A172 (cell line): ENCODE measurements around the gene PPCDC. TPM values are rescaled to one million over a fixed set of nuclear protein-coding genes. Genes with fewer than 3 reads are reported as not detected.

ENCODE experiments used
- DNase-seq: peaks from one replicate; pipeline ENCODE4 v3.0.0-alpha.2; 2015; ENCODE audit warnings: low spot score
- total RNA-seq: library from RNA; depleted of rRNA; stranded (reverse); fragments of >200 nt; shearing (Covaris generic); gene quantifications from 2 replicates; pipeline ENCODE4 v1.2.3, GENCODE V29; 2014

Gene PPCDC
- total RNA-seq, 1 experiment from 2014 or later: 16.1 TPM

DNA sequence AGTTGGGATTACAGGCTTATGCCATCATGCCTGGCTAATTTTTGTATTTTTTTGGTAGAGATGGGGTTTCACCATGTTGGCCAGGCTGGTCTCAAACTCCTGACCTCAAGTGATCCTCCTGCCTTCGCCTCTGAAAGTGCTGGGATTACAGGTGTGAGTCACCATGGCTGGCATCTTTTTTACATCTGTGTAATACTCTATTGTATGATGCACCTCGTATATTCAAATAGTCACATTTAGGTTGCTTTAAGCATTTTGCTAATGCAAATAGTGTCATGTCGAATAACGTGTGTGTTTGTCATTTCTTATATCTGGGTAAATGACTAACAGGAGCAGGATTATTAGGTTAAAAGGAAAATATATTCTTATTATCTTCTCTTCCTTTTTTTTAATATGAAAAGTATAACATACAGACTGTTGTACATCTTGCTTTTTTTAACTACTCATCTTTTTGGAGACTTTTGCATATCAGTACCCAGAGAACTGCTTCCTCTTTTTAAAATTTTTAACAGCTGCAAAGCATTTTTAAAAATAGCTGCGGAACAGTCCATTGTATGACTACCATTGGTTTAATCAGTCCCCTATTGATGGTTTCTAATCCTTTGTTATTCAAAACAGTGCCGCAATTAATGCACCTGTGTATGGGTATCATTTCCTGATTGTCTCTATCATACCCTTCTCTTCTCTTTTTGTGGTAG is 14.6 kb upstream of the PPCDC start:
- DNase-seq: no peak

DNA sequence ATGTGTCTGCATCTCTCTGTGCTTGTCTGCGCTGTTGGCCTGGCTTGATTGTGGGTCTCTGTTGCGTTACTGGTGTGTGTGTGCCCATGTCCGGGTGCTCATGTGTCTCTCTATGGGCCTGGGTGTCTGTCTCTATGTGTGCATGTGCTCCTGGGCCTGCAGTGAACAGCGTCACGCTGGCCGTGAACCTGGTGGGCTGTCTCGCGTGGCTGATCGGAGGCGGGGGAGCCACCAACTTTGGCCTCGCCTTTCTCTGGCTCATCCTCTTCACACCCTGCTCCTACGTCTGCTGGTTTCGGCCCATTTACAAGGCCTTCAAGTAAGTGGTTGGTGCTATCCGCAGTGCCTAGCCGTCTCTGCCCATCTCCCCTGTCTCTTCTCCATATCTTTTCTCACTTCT is 7.0 kb upstream of the PPCDC start:
- no peak for DNase-seq

DNA sequence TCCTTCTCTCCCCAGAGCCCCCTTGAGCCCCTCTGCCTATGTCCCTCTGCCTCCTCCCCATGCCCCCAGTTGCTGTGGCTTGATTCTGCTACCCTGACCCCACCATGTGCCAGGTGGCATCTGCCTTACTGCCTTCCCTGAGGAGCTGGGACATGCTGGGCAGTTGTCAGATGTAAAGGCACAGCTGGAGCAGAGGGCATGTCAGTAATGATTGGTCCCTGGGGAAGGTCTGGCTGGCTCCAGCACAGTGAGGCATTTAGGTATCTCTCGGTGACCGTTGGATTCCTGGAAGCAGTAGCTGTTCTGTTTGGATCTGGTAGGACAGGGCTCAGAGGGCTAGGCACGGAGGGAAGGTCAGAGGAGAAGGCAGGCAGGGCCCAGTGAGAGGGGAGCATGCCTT is 3.5 kb upstream of the PPCDC start:
- no peak for DNase-seq

DNA sequence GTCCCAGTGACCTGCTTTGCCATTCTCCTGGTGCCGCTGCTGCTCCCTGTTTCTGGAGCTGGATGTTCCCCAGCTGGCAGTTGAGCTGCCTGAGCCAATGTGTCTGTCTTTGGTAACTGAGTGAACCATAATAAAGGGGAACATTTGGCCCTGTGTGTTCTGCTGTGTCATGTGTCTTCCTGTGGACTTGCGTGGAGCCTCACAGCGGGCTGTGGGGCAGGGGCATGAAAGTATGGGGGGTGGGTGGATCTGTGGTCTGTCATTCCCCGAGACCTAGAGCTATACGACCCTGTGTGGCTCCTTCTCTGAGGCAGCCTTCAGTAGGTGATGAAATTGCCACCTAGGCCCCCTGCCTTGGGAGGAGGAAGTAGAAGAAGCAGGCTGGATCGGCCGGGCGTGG is 2.0 kb upstream of the PPCDC start:
- DNase-seq: no peak

DNA sequence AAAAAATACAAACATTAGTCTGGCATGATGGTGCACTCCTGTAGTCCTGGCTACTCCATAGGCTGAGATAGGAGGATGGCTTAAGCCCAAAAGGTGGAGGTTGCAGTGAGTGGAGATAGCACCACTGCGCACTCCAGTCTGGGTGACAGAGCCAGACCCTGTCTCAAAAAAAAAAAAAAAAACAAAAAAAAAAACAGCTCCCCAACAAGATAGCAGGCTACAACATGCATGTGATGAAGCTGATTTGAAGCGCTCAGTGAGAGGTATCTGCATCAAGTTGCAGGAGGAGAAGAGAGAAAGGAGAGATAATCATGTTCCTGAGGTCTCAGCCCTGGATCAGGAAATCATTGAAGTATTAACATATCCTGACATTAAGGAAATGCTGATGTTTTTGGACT is 608 bp upstream of the PPCDC start:
- no peak for DNase-seq

DNA sequence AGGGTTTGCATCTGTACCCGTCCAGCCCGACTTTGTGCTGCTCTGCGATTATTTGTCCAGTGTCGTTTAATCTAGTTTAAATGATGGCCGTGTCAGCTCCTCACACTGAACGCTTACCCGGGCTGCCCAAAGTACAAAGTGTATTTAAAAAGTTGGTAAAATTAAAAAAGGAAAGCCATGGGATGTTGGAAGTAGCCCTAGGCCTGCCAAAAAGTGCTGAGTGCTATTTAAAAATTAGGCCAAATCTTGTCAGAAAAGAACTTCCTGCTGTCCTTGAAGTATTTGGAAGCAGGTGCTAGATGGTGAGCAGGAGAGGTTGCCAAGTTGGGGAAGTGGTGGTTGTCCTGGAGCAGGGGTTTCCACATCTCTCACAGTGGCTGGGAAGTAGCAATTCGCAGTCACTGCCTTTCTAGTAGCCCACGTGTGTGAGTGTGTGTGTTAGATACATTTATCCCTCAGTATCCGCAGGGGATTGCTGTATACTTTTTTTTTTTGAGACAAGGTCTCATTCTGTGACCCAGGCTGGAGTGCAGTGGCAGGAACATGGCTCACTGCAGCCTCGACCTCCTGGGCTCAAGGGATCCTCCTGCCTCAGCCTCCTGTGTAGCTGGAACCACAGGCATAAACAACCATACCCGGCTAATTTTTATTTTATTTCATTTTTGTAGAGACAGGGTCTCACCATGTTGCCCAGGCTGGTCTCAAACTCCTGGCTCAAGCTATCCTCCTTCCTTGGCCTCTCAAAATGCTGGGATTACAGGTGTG is 664 bp downstream of the PPCDC start:
- peak; percentile 50 for DNase-seq

DNA sequence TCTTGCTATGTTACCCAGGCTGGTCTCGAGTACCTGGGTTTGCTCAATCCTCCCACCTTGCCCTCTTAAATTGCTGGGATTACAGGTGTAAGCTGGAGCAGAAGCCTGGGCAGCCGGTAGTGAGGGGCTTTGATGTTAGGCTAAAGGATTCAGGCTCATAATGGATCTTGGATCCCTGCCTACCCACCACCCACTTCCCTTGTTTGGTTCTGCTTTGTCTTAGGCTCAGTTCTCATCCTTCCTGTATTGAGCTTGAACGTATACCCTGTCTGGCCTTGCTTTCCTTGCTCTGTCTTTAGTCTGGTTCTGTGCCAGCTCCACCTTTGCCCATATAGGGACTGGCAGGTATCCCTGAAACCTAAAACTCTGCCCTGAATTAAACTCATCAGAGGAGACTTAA is 1.7 kb downstream of the PPCDC start:
- no peak for DNase-seq

DNA sequence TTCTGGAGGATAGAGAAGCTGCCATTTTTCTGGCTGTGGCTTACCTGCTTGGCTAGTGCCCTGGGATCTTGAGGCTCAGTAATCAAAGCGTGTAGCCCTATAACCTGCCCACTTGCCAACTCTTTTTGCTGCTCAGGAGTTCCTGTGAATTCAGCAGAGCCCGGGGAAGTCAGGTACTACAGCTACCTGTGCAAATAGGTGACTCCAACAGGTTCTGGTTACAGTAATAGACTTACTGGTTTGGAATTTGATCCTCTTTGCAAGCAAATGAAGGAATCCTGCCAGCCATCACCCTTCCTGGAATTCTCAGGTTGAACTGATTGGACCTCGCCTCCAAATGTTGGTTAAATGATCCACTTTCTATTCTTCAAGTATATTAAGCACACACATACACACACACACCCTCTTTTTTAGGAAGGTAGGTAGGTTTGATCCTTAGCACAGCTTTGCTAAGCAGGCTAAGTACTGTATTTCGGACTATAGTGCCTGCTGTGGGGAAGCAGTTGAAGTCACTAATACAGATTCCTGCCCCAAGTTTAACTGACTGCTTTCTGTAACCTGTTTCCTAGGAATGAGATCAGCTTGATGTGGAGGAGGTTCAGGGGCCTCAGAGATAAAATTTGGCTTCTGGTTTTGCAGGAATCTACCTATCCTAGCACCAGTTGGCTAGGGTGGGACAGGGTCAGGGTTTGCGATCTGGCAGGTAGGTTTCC is 2.3 kb downstream of the PPCDC start:
- DNase-seq: no peak

DNA sequence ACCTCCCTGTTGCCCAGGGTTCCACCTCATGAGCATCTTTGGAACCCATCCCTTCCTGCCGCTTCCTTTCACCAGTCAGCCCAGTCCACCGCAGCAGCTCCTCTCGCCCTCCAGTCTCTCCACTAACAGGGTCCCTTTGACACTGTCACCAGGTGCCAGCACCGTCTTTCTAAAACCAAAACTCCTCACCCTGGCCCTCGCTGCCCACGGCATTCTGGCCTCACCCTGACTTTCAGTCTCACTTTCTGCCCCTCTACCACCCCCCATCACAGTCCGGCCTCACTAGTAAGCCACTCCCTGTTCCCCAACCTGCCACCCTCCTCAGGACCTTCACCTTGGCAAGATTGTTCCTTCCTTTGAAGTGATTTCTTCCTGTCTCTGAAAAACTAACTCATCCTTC is 4.2 kb downstream of the PPCDC start:
- no peak for DNase-seq

DNA sequence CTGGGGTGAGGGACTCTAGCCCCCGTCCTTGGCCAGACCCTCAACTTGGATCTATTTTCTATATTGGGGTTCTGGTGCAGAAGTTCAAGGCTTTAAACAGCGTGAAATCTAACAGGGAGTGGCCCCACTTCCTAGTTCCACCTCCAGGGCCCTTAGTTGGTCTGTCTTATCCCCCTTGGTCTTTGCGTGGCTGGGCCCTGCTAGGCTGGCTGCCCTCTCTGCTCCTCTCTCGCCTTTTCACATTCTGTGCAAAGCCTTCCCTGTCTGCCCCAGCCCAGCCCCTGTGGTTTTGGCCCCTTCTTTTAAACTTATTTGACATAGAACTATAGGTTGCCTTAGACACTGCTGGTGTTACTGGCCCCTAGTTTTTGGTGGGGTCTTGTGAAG is 5.6 kb downstream of the PPCDC start:
- no peak for DNase-seq

DNA sequence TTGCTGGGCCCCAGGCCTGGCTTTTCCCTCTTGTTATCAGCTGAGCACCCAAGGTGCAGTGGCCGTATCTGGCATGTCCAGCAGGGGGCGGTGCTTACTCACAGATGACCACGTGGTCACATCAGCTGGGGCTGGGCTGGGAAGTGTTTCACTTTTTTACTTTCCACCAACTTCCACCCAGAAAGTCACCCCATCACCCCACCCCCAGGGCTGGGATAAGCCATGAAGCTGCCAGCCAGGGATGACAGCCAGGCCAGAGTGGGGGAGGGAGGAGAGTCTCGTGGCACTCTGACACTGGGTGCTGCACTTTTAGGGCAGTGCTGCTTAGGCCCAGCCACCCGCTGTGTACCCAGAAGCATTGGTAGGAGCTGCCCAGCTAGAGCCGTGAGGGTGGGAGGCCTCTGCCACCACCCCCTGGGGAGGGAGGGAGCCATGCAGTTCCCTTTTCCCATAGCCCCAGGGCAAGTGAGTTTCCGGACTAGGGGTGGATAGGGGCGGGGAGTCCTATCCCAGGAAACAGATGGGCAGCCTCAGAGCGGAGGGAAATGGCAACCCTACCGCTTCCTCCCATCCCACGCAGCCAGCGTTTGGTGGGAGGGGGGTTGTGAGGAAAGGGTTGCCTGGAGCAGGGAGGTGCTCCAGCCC is 6.1 kb downstream of the PPCDC start:
- DNase-seq: peak; percentile 93

DNA sequence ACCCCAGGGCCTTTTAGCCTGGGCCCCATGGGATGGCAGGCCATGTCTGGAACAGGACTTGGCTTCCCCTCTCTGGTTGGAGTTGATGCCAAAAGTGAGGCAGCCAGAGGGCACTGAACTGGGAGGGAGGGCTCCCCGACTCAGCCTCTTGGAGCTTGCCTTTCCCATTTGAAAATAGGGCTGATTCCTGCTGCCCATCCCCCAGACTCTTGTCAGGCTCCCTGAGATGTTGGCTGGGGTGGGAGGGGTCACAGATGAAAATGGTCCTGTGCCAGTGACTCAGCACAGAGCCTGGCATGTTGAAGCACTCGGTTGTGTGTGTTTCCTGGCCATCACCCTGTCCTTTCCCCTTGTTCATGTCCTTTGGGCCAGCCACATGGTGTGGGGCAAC is 6.6 kb downstream of the PPCDC start:
- DNase-seq: peak; percentile 67

DNA sequence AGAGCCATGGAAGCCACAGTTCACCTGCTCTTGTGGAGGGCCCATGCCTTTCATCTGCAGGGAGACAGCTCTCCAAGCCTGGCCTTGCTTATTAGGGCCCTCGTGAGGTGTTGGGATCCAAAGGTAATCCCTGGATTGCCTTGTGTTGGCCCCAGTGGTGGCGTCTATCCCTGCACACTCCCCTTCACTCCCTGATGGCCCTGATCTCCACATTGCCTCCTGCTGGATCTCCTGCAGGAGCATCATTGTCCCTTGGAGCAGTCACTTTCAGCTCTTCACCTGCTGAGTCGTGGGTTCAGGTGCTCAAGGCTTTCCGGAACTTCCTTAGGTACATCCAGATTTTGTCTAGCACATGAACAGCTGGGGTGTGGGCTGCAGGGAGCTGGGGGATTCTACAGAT is 7.0 kb downstream of the PPCDC start:
- no peak for DNase-seq

DNA sequence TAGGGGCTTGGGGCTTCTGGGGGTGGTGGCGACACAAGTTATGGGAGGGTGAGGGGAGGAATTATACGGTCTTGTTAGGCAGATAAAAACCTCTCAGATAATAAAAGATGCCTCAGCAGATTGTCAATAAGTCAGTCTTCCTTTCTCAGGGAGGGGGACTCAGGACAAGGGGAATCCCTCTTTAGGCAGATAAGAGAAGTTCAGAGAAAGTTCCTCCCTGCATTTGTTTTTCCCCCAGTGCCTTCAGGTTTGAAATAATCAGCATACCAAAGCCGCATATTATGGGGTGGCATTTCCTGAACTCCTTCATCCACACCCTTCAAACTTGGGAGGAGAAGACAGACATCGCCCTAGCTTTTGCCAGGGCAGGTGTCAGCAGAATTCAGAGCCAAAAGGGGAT is 8.5 kb downstream of the PPCDC start:
- DNase-seq: peak; percentile 64

DNA sequence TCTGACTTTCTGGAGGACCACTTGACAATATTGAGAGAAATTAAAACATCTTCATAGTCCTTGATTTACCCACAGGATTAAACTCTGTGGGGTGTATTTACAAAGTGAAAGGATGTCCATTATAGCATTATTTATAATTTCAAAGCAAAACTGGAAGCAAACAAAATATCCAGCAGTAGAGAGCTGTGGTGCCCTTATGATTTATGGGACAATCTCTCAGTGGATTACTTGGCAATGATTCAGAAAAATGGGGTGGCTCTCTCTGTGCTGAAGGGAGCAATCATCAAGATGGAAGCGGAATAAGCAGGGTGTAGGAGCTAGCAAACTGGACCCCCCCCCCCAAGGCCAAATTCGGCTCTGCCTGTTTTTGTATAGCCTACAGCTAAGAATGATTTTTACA is 9.0 kb downstream of the PPCDC start:
- DNase-seq: no peak

DNA sequence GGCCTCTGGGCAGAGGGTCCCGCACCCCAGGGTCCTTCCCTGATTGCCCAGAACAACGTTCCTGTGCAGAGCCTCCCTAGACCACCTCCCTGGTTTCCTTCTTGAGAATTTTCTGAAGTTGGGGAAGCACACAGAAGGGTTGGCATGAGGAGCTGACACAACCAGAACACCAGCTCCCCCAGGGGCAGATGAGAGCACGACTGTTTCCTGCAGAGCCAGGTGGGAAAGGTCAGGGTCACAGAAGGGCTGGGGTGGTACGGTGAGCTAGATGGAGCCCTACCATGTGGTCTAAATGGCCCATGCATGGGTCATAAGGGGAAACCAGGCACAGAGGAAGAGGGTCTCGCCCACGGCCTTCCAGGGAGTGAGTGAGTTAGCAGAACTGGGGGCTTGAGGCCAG is 10.4 kb downstream of the PPCDC start:
- no peak for DNase-seq

DNA sequence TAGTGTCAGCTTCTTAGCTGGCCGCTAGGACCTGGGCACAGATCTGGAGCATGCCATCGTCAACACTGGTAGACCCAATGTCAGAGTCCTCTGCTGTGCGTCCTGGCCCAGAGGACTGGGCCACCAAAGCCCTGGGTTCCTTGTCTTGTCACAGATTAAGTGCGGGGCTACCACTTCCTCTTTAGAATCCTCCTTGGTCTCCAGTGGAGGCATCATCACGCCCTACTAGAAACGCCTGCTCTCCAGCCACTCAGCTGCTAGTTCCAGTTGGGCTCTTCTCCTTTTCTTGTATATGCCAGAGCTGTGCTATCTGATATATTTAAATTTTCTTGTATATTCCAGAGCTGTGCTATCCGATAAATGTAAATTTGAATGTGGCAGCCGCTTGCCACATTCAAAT is 11.2 kb downstream of the PPCDC start:
- DNase-seq: no peak

DNA sequence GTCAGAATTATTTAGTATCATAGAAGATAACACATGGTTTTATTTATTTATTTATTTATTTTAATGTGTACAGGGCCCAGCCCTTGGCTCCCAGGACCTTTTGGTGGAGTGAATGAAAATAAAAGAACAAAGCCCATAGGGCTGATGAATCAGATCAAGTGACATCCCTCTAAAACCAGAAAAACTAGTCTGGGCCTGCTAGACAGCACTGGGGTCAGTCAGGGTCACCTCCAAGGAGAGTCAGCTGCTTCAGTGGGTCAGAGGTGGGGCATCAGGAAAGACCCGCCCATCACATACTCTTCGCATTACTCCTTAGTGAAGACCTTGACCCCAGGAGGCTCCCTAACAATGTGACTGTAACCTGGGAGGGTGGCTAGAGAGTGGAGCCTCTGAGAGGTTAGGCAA is 12.8 kb downstream of the PPCDC start:
- DNase-seq: peak; percentile 65

DNA sequence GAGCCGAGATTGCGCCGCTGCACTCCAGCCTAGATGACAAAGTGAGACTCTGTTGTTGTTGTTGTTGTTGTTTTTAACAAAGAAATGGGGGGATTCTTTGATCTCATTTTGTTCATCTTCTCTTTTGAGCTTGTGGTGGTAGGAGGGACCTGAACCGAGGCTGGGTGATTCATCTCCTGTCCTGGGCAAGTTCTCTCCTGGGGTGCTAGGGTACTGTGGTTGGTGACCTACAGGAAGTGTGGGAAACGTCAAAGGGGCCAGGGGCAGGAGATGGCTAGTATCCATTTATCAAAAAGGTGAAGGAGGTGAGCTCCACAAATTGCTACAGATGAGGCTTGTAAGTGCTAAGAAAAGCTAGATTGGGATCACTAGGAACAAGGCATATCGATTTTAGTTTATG is 14.3 kb downstream of the PPCDC start:
- peak; percentile 17 for DNase-seq

DNA sequence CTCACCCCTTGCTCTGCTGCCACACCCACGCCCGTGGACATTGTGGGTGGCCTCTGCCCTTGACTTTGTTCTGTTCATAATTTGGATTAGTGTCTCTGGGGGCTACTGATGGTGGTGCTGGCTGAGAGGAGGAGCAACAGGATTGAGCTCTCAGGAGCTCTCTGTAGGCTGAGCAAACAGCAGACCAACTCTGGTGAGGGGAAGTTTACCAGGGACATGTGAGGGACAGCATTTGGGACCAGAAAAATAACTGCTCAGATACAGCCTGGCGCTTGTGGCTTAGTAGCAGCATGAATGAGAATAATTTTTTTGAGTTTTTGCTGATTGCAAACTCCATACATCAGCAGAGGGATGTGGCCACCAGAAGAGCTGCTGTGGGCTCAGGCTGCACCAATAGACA is 14.8 kb downstream of the PPCDC start:
- DNase-seq: no peak

DNA sequence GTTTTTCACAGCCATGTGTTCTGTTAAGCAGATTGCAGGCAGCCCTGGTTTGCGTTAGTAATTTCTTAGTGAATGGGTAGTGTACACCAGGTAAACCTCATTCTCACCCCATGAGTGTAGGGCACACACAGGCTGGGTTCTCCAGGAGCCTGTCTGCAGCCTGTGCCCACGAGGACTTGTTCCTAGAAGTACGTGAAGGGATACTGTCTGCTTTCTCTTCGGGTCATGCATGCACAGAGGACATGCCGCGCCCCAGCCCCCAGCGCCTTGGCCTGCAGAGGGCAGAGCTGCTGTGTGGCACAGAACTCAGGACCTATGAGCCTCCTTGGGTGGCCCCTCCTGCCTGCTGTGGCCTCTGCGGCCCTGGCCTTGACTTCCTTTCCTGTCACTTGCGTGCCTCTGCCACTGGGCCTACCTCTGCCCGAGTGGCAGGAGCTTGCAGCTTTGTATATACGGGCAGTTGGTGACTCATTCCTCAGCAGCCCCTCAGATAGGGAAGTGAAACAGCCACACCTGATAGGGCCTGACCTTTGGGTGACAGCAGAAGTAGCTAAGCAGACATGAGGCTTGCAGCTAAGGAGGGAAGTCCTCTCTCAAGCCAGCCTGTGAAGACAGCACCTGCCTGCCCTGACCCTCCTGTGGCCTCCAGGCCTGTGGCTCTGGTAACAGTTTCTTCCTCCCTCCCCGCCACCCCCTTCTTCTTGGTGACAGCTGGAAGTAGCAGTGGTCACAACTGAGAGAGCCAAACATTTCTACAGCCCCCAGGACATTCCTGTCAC is 19.5 kb downstream of the PPCDC start:
- peak; percentile 73 for DNase-seq
